ENCODE measurements around the gene OLFM2.
"Not testable (repeated sequence)": the region's sequence is repeated elsewhere in the genome, so short reads cannot be mapped to it uniquely, and the experiment has no call there.

The OLFM2 gene

GRCh38 chr19:9823816-9824215, 112.5 kb downstream of the OLFM2 start:
- no peak for DNase-seq (ENCODE audit: low read depth)
- TF ChIP-seq CTCF (IDR thresholded peaks at IDR 0.05; ENCODE audit: control insufficient read depth, extremely low read depth, insufficient read depth): no peak
- H3K4me3 ChIP-seq (ENCODE audit: low read depth, low read length): no peak overlapping the region

GRCh38 chr19:9820034-9820433, 116.3 kb downstream of the OLFM2 start:
- H3K4me3 ChIP-seq (ENCODE audit: low read depth, low read length): peak overlapping the region; percentile 12; the same call in 1 of the 2 replicates

GRCh38 chr19:9819596-9819909, 116.8 kb downstream of the OLFM2 start:
- no peak for DNase-seq (ENCODE audit: low read depth)
- no peak for TF ChIP-seq CTCF (IDR thresholded peaks at IDR 0.05; ENCODE audit: control insufficient read depth, extremely low read depth, insufficient read depth)
- peak overlapping the region; percentile 12; the same call in 1 of the 2 replicates for H3K4me3 ChIP-seq (ENCODE audit: low read depth, low read length)

More at GRCh38 chr19:9820034-9820433, 116.3 kb downstream of the OLFM2 start:
- DNase-seq (ENCODE audit: low read depth): not testable (repeated sequence)

GRCh38 chr19:9818734-9819595, 117.3 kb downstream of the OLFM2 start, which contains the start of gene FBXL12:
Gene FBXL12, minus strand, starts transcription at chr19:9819079. Its CDS starts 266 bp downstream, at chr19:9818813.
- TF ChIP-seq CTCF (IDR thresholded peaks at IDR 0.05; ENCODE audit: control insufficient read depth, extremely low read depth, insufficient read depth): no peak
- H3K4me3 ChIP-seq (ENCODE audit: low read depth, low read length): peak within 1 kb of the TSS; percentile 99
- peak; percentile 96 for DNase-seq (ENCODE audit: low read depth)

- H3K4me3 ChIP-seq (ENCODE audit: low read depth, low read length): peak overlapping the region; percentile 99
- no peak for TF ChIP-seq CTCF (IDR thresholded peaks at IDR 0.05; ENCODE audit: control insufficient read depth, extremely low read depth, insufficient read depth)
- no peak for DNase-seq (ENCODE audit: low read depth)
These were observed 118.1 kb downstream of the OLFM2 start for GRCh38 chr19:9818175-9818733.

- DNase-seq (ENCODE audit: low read depth): no peak
- no peak for TF ChIP-seq CTCF (IDR thresholded peaks at IDR 0.05; ENCODE audit: control insufficient read depth, extremely low read depth, insufficient read depth)
- H3K4me3 ChIP-seq (ENCODE audit: low read depth, low read length): no peak overlapping the region
These were observed 125.2 kb downstream of the OLFM2 start for GRCh38 chr19:9811139-9811538.

- no peak for DNase-seq (ENCODE audit: low read depth)
- TF ChIP-seq CTCF (IDR thresholded peaks at IDR 0.05; ENCODE audit: control insufficient read depth, extremely low read depth, insufficient read depth): no peak
- H3K4me3 ChIP-seq (ENCODE audit: low read depth, low read length): no peak overlapping the region
These were observed 127.2 kb downstream of the OLFM2 start for GRCh38 chr19:9808855-9809824.

Measured in LNCaP clone FGC (cell line).